Measurements from ENCODE around the gene UBL5.

UBL5 gene

GRCh38 chr19:9878511-9879196 lies 50.9 kb downstream of the UBL5 start:
- no peak for FAIRE-seq

More at GRCh38 chr19:9878511-9879196, 50.9 kb downstream of the UBL5 start:
- DNase-seq (ENCODE audit: low spot score) = peak; percentile 19

Measured in urothelium cell line (cell line).